22Rv1 (cell line): ENCODE data around the gene MPRIP.

Experiments used
- ZFX ChIP-seq: fragments of 450-650 bp; IDR thresholded peaks from 2 replicates; pipeline ENCODE4 v1.6.1; 2017; ENCODE audit warnings: antibody characterized with exemption, borderline replicate concordance
- TF ChIP-seq, protein P1 (sequence below): fragments of 450-650 bp; IDR thresholded peaks from 2 replicates; pipeline ENCODE4 v1.5.1; 2017; ENCODE audit warnings: mild to moderate bottlenecking

DNA sequence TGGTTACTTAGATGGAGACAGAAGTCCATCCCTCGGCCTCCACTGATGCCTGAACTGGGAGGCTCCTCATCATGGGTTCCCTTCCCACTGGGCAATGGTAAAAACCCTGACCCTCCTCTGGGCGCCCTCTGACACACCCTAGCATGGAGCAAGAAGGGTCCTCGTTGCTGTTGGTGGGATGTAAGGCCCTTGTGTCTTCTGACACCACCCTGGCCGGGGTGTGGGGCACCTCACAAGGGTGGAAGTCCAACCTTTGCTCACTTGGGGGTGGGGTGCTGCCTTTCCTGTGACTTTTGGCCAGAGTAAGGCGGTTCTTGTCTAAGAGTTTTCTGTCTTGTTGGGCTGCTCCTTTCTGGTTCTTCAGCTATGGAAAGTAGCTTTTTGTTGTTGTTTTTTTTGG lies 28.7 kb downstream of the MPRIP start:
- TF ChIP-seq, protein P1, sequence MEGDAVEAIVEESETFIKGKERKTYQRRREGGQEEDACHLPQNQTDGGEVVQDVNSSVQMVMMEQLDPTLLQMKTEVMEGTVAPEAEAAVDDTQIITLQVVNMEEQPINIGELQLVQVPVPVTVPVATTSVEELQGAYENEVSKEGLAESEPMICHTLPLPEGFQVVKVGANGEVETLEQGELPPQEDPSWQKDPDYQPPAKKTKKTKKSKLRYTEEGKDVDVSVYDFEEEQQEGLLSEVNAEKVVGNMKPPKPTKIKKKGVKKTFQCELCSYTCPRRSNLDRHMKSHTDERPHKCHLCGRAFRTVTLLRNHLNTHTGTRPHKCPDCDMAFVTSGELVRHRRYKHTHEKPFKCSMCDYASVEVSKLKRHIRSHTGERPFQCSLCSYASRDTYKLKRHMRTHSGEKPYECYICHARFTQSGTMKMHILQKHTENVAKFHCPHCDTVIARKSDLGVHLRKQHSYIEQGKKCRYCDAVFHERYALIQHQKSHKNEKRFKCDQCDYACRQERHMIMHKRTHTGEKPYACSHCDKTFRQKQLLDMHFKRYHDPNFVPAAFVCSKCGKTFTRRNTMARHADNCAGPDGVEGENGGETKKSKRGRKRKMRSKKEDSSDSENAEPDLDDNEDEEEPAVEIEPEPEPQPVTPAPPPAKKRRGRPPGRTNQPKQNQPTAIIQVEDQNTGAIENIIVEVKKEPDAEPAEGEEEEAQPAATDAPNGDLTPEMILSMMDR, result no peak
- no peak for TF ChIP-seq ZFX
